22Rv1 (cell line): ENCODE results near the gene GAK.

Experiments
- ZFX ChIP-seq: fragments of 450-650 bp; IDR thresholded peaks from 2 replicates; pipeline ENCODE4 v1.6.1; 2017; ENCODE audit warnings: antibody characterized with exemption, borderline replicate concordance
- TF ChIP-seq, protein P1 (sequence below): fragments of 450-650 bp; IDR thresholded peaks from 2 replicates; pipeline ENCODE4 v1.5.1; 2017; ENCODE audit warnings: mild to moderate bottlenecking

DNA sequence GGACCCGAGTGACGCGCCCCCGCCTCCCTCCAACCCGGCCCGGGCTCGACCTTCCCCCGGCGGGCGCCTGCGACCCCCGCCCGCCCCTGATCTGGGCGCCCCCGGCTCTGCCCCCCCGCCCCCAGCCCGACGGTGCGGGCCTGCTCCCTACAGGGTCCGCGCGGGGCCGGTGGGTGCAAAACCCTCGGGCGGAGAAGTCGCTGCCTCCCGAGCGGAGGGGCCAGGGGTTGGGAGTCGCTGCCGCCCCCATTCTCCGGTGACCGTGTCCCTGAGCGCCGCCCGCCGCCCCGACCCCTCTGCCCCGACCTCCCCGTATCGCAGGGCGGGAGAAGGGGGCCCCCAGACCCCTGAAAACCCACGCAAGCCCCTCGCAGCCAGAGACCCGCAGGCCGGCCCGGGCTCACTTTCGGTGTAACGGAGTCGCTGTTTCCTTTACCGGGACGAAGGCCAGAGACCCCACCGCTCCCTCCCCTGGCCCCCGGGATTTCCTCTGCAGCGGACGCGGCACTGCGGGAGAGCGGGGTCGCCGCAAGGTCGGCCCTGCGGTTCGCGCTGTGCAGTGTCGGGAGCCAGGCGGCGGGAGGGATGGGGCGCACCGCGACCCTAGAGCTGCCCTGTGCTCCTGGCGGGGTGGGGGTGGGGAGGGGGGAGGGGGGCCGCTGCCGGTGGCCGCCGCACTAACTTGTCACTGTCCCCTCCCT, 105.5 kb downstream of the GAK start:
- TF ChIP-seq, protein P1, sequence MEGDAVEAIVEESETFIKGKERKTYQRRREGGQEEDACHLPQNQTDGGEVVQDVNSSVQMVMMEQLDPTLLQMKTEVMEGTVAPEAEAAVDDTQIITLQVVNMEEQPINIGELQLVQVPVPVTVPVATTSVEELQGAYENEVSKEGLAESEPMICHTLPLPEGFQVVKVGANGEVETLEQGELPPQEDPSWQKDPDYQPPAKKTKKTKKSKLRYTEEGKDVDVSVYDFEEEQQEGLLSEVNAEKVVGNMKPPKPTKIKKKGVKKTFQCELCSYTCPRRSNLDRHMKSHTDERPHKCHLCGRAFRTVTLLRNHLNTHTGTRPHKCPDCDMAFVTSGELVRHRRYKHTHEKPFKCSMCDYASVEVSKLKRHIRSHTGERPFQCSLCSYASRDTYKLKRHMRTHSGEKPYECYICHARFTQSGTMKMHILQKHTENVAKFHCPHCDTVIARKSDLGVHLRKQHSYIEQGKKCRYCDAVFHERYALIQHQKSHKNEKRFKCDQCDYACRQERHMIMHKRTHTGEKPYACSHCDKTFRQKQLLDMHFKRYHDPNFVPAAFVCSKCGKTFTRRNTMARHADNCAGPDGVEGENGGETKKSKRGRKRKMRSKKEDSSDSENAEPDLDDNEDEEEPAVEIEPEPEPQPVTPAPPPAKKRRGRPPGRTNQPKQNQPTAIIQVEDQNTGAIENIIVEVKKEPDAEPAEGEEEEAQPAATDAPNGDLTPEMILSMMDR = no peak
- TF ChIP-seq ZFX = no peak
